IMR-90 (cell line): ENCODE measurements around the gene WWC2. TPM values are rescaled to one million over a fixed set of nuclear protein-coding genes. Genes with fewer than 3 reads are reported as not detected.

Experiments used
- ATAC-seq: fragments of 200-7000 bp; cut with Tn5 transposase; 2 replicates; pipeline ENCODE4 v1.9.1; 2020; ENCODE audit warnings: low read depth, mild to moderate bottlenecking, moderate library complexity
- BruUV-seq: library from RNA; stranded (reverse); fragments of 400-500 nt; replicated peaks from 2 replicates; lab custom pipeline; 2021; lab: Mats Ljungman, UMichigan
- CTCF ChIA-PET: fragments of 300-600 bp; formaldehyde crosslinking; extraction: SDS; loops from one replicate; lab custom pipeline; 2021; ENCODE audit warnings: antibody characterized with exemption; lab: Yijun Ruan, JAX
- POLR2A ChIA-PET: fragments of 300-600 bp; sonication (Branson Sonifier 250); formaldehyde crosslinking; loops from one replicate; lab custom pipeline; 2022; ENCODE audit warnings: antibody characterized with exemption; ENCODE audit not compliant: unreplicated experiment; lab: Charles Lee
- DNase-seq: peaks from one replicate; pipeline ENCODE4 v3.0.0; 2013
- H2AFZ ChIP-seq: replicated peaks from 2 replicates; pipeline ENCODE3; 2013; ENCODE audit warnings: low read length, mild to moderate bottlenecking; ENCODE audit not compliant: poor library complexity
- H2AK5ac ChIP-seq: 2 replicates; pipeline ENCODE4 v1.6.1; 2013; ENCODE audit warnings: low read depth, low read length, inconsistent platforms
- H2AK9ac ChIP-seq: replicated peaks from 2 replicates; pipeline ENCODE3; 2013; ENCODE audit warnings: mild to moderate bottlenecking, low read depth, low read length, moderate library complexity; ENCODE audit not compliant: poor library complexity
- H2BK120ac ChIP-seq: 2 replicates; pipeline ENCODE4 v1.6.1; 2013; ENCODE audit warnings: low read depth, low read length, inconsistent platforms
- H2BK15ac ChIP-seq: 3 replicates; pipeline ENCODE4 v1.6.1; 2013; ENCODE audit warnings: low read depth, low read length, inconsistent platforms
- H2BK20ac ChIP-seq: 2 replicates; pipeline ENCODE4 v1.6.1; 2013; ENCODE audit warnings: low read depth, mild to moderate bottlenecking, inconsistent platforms, low read length, moderate library complexity
- H2BK5ac ChIP-seq: 2 replicates; pipeline ENCODE4 v1.6.1; 2013; ENCODE audit warnings: mild to moderate bottlenecking, low read depth, low read length, inconsistent platforms; ENCODE audit not compliant: poor library complexity, severe bottlenecking
- H3K14ac ChIP-seq: replicated peaks from 2 replicates; pipeline ENCODE4 v1.6.1; 2013; ENCODE audit warnings: low read depth, low read length, inconsistent platforms
- H3K18ac ChIP-seq: 2 replicates; pipeline ENCODE4 v1.6.1; 2013; ENCODE audit warnings: low read depth, low read length, control low read depth
- H3K23ac ChIP-seq: 2 replicates; pipeline ENCODE4 v1.6.1; 2013; ENCODE audit warnings: low read depth, low read length, inconsistent platforms
- H3K27ac ChIP-seq: 2 replicates; pipeline ENCODE4 v1.5.1; 2013; ENCODE audit warnings: mild to moderate bottlenecking, control low read depth, low read length; ENCODE audit not compliant: insufficient read depth
- H3K27me3 ChIP-seq: 2 replicates; pipeline ENCODE4 v1.6.1; 2013; ENCODE audit warnings: low read length; ENCODE audit not compliant: control insufficient read depth, insufficient read depth
- H3K36me3 ChIP-seq: 2 replicates; pipeline ENCODE4 v1.6.1; 2013; ENCODE audit warnings: low read length, mixed read lengths; ENCODE audit not compliant: control insufficient read depth, insufficient read depth
- H3K4ac ChIP-seq: 2 replicates; pipeline ENCODE4 v1.6.1; 2013; ENCODE audit warnings: low read depth, low read length, inconsistent platforms
- H3K4me1 ChIP-seq: 2 replicates; pipeline ENCODE4 v1.6.1; 2013; ENCODE audit warnings: low read length, mixed read lengths; ENCODE audit not compliant: control insufficient read depth, insufficient read depth
- H3K4me2 ChIP-seq: 2 replicates; pipeline ENCODE4 v1.6.1; 2013; ENCODE audit warnings: low read depth, mild to moderate bottlenecking, control low read depth, low read length, moderate library complexity
- H3K4me3 ChIP-seq: 2 replicates; pipeline ENCODE4 v1.5.1; 2013; ENCODE audit warnings: low read depth, mild to moderate bottlenecking, control low read depth, low read length, moderate library complexity; ENCODE audit not compliant: insufficient read depth
- H3K56ac ChIP-seq: 2 replicates; pipeline ENCODE4 v1.6.1; 2013; ENCODE audit warnings: low read length, inconsistent platforms; ENCODE audit not compliant: insufficient read depth; ENCODE audit errors: extremely low read depth
- H3K79me1 ChIP-seq, 2 experiments: 2 replicates each; pipeline ENCODE4 v1.6.1; 2013; ENCODE audit warnings: low read length in 2 of 2, inconsistent platforms in 1 of 2, low read depth in 1 of 2
- H3K9ac ChIP-seq: 2 replicates; pipeline ENCODE4 v1.6.1; 2013; ENCODE audit warnings: low read depth, low read length, control low read depth
- H3K9me1 ChIP-seq: 2 replicates; pipeline ENCODE4 v1.6.1; 2013; ENCODE audit warnings: low read length, inconsistent platforms; ENCODE audit not compliant: insufficient read depth
- H3K9me3 ChIP-seq: 2 replicates; pipeline ENCODE4 v1.6.1; 2013; ENCODE audit warnings: low read length; ENCODE audit not compliant: control insufficient read depth, insufficient read depth
- H4K20me1 ChIP-seq: 2 replicates; pipeline ENCODE4 v1.6.1; 2013; ENCODE audit warnings: low read length, inconsistent platforms; ENCODE audit not compliant: insufficient read depth
- H4K5ac ChIP-seq: 2 replicates; pipeline ENCODE4 v1.6.1; 2013; ENCODE audit warnings: mild to moderate bottlenecking, low read depth, low read length, control low read depth
- H4K8ac ChIP-seq, 2 experiments: 2 replicates each; pipeline ENCODE4 v1.6.1; 2013; ENCODE audit warnings: low read depth in 2 of 2, low read length in 2 of 2, control low read depth in 1 of 2, inconsistent platforms in 1 of 2
- H4K91ac ChIP-seq: 2 replicates; pipeline ENCODE4 v1.6.1; 2013; ENCODE audit warnings: low read depth, low read length, inconsistent platforms; ENCODE audit not compliant: insufficient read depth
- BHLHE40 ChIP-seq: fragments of 150-350 bp; IDR thresholded peaks from 2 replicates; pipeline ENCODE4 v1.6.1; 2016; ENCODE audit warnings: mild to moderate bottlenecking, low read depth, low read length
- CEBPB ChIP-seq: IDR thresholded peaks from 2 replicates; pipeline ENCODE4 v1.6.1; 2012; ENCODE audit warnings: low read depth, low read length, improper control_type of control experiment
- CHD1 ChIP-seq: IDR thresholded peaks from 2 replicates; pipeline ENCODE4 v1.6.1; 2012; ENCODE audit warnings: low read depth, low read length, improper control_type of control experiment
- MAZ ChIP-seq: IDR thresholded peaks from 2 replicates; pipeline ENCODE4 v1.6.1; 2012; ENCODE audit warnings: low read depth, mild to moderate bottlenecking, low read length, improper control_type of control experiment, moderate library complexity, borderline replicate concordance
- MXI1 ChIP-seq: IDR thresholded peaks from 2 replicates; pipeline ENCODE4 v1.6.1; 2012; ENCODE audit warnings: low read depth, mild to moderate bottlenecking, low read length, moderate library complexity, borderline replicate concordance
- NFE2L2 ChIP-seq: fragments of 150-350 bp; IDR thresholded peaks from 2 replicates; pipeline ENCODE4 v1.6.1; 2016; ENCODE audit warnings: low read depth, mild to moderate bottlenecking, low read length
- POLR2A ChIP-seq: IDR thresholded peaks from 2 replicates; pipeline ENCODE4 v1.6.1; 2012; ENCODE audit warnings: mild to moderate bottlenecking, low read depth, low read length
- RCOR1 ChIP-seq: IDR thresholded peaks from 2 replicates; pipeline ENCODE4 v1.6.1; 2012; ENCODE audit warnings: mild to moderate bottlenecking, low read length, improper control_type of control experiment; ENCODE audit not compliant: insufficient replicate concordance
- WGBS, 2 experiments: methylation state at CpG; one replicate each; pipeline versions ENCODE4 v1.1.5 to v1.1.7; 2013; ENCODE audit warnings: missing lambda C conversion rate in 2 of 2; ENCODE audit not compliant: insufficient read length in 1 of 2; ENCODE audit errors: extremely low coverage in 2 of 2; 5-methylcytosine and 5-hydroxymethylcytosine counted together
- dilution Hi-C: fragments of 300-500 bp; cut with HindIII; formaldehyde crosslinking; loops from one replicate; pipeline ENCODE4 v1.14.3; 2018; ENCODE audit warnings: low sequenced_read_pairs; ENCODE audit not compliant: unreplicated experiment
- in situ Hi-C: fragments of 300-500 bp; cut with MboI; formaldehyde crosslinking; loops from 3 replicates; pipeline ENCODE4 v1.14.3; 2019; ENCODE audit warnings: low sequenced_read_pairs, inconsistent platforms, mixed read lengths
- intact Hi-C: fragments of 100-400 bp; cut with micrococcal nuclease; formaldehyde crosslinking; loops from 2 replicates; pipeline ENCODE4 v1.10.0; 2022
- polyA plus RNA-seq, 3 experiments: library from polyadenylated mRNA; depleted of rRNA; stranded (reverse); fragments of >200 nt; gene quantifications; 2 replicates each; pipeline ENCODE4 v1.2.3, GENCODE V29; 2012; ENCODE audit warnings: low replicate concordance in 1 of 3
- total RNA-seq: library from RNA; depleted of rRNA; stranded (reverse); fragments of >200 nt; gene quantifications from 2 replicates; pipeline ENCODE4 v1.2.3, GENCODE V29; 2012
- TF ChIP-seq, protein P1 (sequence below): conservative IDR thresholded peaks from 2 replicates; pipeline ENCODE4 v1.5.1; 2012; ENCODE audit warnings: mild to moderate bottlenecking, low read depth, low read length, improper control_type of control experiment
- TF ChIP-seq, protein P2 (sequence below): fragments of 150-350 bp; IDR thresholded peaks from 2 replicates; pipeline ENCODE4 v1.6.1; 2016; ENCODE audit warnings: low read depth, mild to moderate bottlenecking, low read length, moderate library complexity, borderline replicate concordance

Gene WWC2
- total and polyA plus RNA-seq, 2 of the 4 experiments (the other 2 are of a cell fraction) = 26.6 to 27.4 TPM

GRCh38 chr4:183136855-183137254 is 37.8 kb downstream of the WWC2 start:
- H3K4me3 ChIP-seq = no peak overlapping the region
- peaks cover 47% of the 10 kb centered on the region for H4K20me1 ChIP-seq
- H2BK120ac ChIP-seq = no peak overlapping the region
- no peak overlapping the region for H4K5ac ChIP-seq
- TF ChIP-seq, protein P1, sequence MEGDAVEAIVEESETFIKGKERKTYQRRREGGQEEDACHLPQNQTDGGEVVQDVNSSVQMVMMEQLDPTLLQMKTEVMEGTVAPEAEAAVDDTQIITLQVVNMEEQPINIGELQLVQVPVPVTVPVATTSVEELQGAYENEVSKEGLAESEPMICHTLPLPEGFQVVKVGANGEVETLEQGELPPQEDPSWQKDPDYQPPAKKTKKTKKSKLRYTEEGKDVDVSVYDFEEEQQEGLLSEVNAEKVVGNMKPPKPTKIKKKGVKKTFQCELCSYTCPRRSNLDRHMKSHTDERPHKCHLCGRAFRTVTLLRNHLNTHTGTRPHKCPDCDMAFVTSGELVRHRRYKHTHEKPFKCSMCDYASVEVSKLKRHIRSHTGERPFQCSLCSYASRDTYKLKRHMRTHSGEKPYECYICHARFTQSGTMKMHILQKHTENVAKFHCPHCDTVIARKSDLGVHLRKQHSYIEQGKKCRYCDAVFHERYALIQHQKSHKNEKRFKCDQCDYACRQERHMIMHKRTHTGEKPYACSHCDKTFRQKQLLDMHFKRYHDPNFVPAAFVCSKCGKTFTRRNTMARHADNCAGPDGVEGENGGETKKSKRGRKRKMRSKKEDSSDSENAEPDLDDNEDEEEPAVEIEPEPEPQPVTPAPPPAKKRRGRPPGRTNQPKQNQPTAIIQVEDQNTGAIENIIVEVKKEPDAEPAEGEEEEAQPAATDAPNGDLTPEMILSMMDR = no peak
- TF ChIP-seq POLR2A (no peak), MAZ (no peak), CHD1 (no peak), BHLHE40 (no peak), CEBPB (no peak), NFE2L2 (no peak), RCOR1 (no peak), MXI1 (no peak)
- TF ChIP-seq, protein P2, sequence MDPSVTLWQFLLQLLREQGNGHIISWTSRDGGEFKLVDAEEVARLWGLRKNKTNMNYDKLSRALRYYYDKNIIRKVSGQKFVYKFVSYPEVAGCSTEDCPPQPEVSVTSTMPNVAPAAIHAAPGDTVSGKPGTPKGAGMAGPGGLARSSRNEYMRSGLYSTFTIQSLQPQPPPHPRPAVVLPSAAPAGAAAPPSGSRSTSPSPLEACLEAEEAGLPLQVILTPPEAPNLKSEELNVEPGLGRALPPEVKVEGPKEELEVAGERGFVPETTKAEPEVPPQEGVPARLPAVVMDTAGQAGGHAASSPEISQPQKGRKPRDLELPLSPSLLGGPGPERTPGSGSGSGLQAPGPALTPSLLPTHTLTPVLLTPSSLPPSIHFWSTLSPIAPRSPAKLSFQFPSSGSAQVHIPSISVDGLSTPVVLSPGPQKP = no peak
- H3K9me3 ChIP-seq = 0 out of 2 replicates have a peak, but pooled peaks cover 2% of the 10 kb centered on the region
- ChIA-PET POLR2A (no interaction called here), CTCF (interaction anchor here (0.5 kb wide), 1 partner anchor 30 kb away, joined by 3 read pairs; no protein-coding TSS in a partner anchor)
- no peak overlapping the region for H3K56ac ChIP-seq
- no peak overlapping the region for H3K27ac ChIP-seq
- H3K9me1 ChIP-seq = peaks cover 10% of the 10 kb centered on the region
- intact Hi-C loops = no loop called here
- no peak overlapping the region for H4K8ac ChIP-seq
- H2BK5ac ChIP-seq = no peak overlapping the region
- no peak overlapping the region; the same call in 1 of the 2 replicates for H3K14ac ChIP-seq
- H3K79me1 ChIP-seq = peaks cover 29 to 57% of the 10 kb centered on the region in 2 experiments; a peak in 3 of 4 replicates
- dilution Hi-C loops = no loop called here
- H2AK9ac ChIP-seq = no peak overlapping the region
- no peak overlapping the region for H3K18ac ChIP-seq
- H2AFZ ChIP-seq = no peak overlapping the region
- in situ Hi-C loops = no loop called here
- no peaks in the 10 kb centered on the region for H3K27me3 ChIP-seq
- H2AK5ac ChIP-seq = no peak overlapping the region
- BruUV-seq = no TSS peak
- H3K23ac ChIP-seq = no peak overlapping the region
- H3K9ac ChIP-seq = no peak overlapping the region
- H3K4ac ChIP-seq = no peak overlapping the region
- H2BK15ac ChIP-seq = no peak overlapping the region
- H4K91ac ChIP-seq = no peak overlapping the region
- H3K36me3 ChIP-seq = no peaks in the 10 kb centered on the region
- DNase-seq = peak; percentile 81
- peak; percentile 48; the same call in 1 of the 2 replicates for ATAC-seq
- peaks cover 13% of the 10 kb centered on the region for H3K4me1 ChIP-seq
- WGBS, 2 experiments = no CpG with 5 or more reads among the region's 3 CpGs
- no peak overlapping the region for H3K4me2 ChIP-seq
- H2BK20ac ChIP-seq = no peak overlapping the region
